DOHH2 (cell line): Measurements from ENCODE around the gene RNF213.

Experiments used
- H3F3A ChIP-seq: fragments of 200-600 bp; sonication (generic), shearing (Covaris generic); 2 replicates; pipeline ENCODE4 v1.6.0; 2016; ENCODE audit warnings: antibody characterized with exemption, mild to moderate bottlenecking; ENCODE audit not compliant: control insufficient read depth, insufficient read depth
- H3K27ac ChIP-seq: fragments of 200-600 bp; sonication (generic); 2 replicates; pipeline ENCODE4 v1.5.1; 2014; ENCODE audit warnings: low read depth, mild to moderate bottlenecking, low read length, moderate library complexity
- H3K27me3 ChIP-seq: fragments of 200-600 bp; sonication (generic); 2 replicates; pipeline ENCODE4 v1.6.1; 2014; ENCODE audit warnings: mild to moderate bottlenecking, low read length, mixed read lengths; ENCODE audit not compliant: control insufficient read depth
- H3K36me3 ChIP-seq: fragments of 200-600 bp; sonication (generic); 2 replicates; pipeline ENCODE4 v1.6.1; 2014; ENCODE audit warnings: mild to moderate bottlenecking, low read length, moderate library complexity, mixed read lengths; ENCODE audit not compliant: control insufficient read depth
- H3K4me1 ChIP-seq: fragments of 200-600 bp; sonication (generic); 2 replicates; pipeline ENCODE4 v1.6.1; 2014; ENCODE audit warnings: mild to moderate bottlenecking, low read length, mixed read lengths; ENCODE audit not compliant: control insufficient read depth
- H3K4me2 ChIP-seq: fragments of 200-600 bp; sonication (generic); 2 replicates; pipeline ENCODE4 v1.6.0; 2014; ENCODE audit warnings: mild to moderate bottlenecking, low read length, moderate library complexity
- H3K4me3 ChIP-seq: fragments of 200-600 bp; sonication (generic); 2 replicates; pipeline ENCODE4 v1.5.1; 2014; ENCODE audit warnings: mild to moderate bottlenecking, low read length, mixed read lengths
- H3K79me2 ChIP-seq: fragments of 200-600 bp; sonication (generic); 2 replicates; pipeline ENCODE4 v1.6.1; 2014; ENCODE audit warnings: mild to moderate bottlenecking, low read length, mixed read lengths; ENCODE audit not compliant: control insufficient read depth
- H3K9me2 ChIP-seq: fragments of 200-600 bp; sonication (generic); replicated peaks from 2 replicates; pipeline ENCODE4 v1.6.1; 2014; ENCODE audit warnings: mild to moderate bottlenecking, low read length, mixed read lengths; ENCODE audit not compliant: control insufficient read depth
- H3K9me3 ChIP-seq: fragments of 200-600 bp; sonication (generic); 2 replicates; pipeline ENCODE4 v1.6.1; 2014; ENCODE audit warnings: antibody characterized with exemption, low read length, mixed read lengths; ENCODE audit not compliant: control insufficient read depth, insufficient read depth
- H4K20me1 ChIP-seq: fragments of 200-600 bp; sonication (generic); 2 replicates; pipeline ENCODE4 v1.6.0; 2014; ENCODE audit warnings: low read depth, mild to moderate bottlenecking, antibody characterized with exemption, low read length, moderate library complexity; ENCODE audit not compliant: control insufficient read depth, insufficient read depth
- EZH2phosphoT487 ChIP-seq: fragments of 200-600 bp; sonication (generic); IDR thresholded peaks from 2 replicates; pipeline ENCODE4 v1.6.1; 2017; ENCODE audit warnings: borderline replicate concordance, mild to moderate bottlenecking, antibody characterized with exemption, low read length, moderate library complexity, mixed read lengths
- TF ChIP-seq, protein P1 (sequence below): fragments of 200-600 bp; sonication (generic); IDR thresholded peaks from one replicate; pipeline ENCODE4 v1.5.1; 2014; ENCODE audit warnings: antibody characterized with exemption, mild to moderate bottlenecking, low read depth, low read length; ENCODE audit not compliant: poor library complexity, severe bottlenecking

Gene RNF213

DNA sequence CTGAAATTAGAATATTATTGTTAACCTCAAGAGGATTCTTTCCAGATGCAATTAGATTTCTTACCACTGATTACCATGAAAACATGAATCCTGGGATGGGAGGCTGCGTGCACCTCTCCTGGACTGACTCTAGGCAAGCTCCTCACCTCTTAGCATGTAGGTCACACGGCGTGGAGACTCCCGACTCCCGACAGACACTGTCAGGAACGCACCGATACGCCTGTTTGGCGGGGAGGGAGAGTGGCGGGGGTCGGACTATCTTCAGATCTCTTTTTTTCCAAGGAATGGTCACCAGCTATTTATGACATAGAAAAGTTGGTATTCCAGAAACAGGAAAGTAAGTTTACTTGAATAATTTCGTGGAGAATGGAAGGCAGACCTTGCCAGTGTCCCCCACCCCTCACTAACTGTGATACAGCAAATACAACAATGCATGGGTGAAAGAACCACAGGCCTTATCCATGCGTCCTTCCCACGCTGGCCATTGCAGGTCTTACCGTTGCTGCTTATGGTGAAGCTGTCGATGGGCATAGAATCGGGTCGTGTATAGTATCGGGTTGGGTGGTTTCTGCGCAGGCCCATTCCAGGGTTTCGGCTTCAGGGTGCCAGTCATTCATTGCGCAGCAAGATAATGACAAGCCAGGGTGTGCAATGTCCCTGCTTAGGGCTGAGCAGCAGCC lies 91.7 kb downstream of the RNF213 start:
- Histone ChIP-seq H3K4me1 (no peaks in the 10 kb centered on the region), H3K9me2 (no peaks in the 10 kb centered on the region), H3K4me2 (no peak overlapping the region), H3K27ac (no peak overlapping the region), H3K27me3 (no peaks in the 10 kb centered on the region), H3K79me2 (no peaks in the 10 kb centered on the region), H3K36me3 (no peaks in the 10 kb centered on the region), H3K9me3 (no peaks in the 10 kb centered on the region), H4K20me1 (no peaks in the 10 kb centered on the region), H3K4me3 (no peak overlapping the region), H3F3A (no peaks in the 10 kb centered on the region)
- no peak for TF ChIP-seq EZH2phosphoT487
- TF ChIP-seq, protein P1, sequence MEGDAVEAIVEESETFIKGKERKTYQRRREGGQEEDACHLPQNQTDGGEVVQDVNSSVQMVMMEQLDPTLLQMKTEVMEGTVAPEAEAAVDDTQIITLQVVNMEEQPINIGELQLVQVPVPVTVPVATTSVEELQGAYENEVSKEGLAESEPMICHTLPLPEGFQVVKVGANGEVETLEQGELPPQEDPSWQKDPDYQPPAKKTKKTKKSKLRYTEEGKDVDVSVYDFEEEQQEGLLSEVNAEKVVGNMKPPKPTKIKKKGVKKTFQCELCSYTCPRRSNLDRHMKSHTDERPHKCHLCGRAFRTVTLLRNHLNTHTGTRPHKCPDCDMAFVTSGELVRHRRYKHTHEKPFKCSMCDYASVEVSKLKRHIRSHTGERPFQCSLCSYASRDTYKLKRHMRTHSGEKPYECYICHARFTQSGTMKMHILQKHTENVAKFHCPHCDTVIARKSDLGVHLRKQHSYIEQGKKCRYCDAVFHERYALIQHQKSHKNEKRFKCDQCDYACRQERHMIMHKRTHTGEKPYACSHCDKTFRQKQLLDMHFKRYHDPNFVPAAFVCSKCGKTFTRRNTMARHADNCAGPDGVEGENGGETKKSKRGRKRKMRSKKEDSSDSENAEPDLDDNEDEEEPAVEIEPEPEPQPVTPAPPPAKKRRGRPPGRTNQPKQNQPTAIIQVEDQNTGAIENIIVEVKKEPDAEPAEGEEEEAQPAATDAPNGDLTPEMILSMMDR, result no peak

DNA sequence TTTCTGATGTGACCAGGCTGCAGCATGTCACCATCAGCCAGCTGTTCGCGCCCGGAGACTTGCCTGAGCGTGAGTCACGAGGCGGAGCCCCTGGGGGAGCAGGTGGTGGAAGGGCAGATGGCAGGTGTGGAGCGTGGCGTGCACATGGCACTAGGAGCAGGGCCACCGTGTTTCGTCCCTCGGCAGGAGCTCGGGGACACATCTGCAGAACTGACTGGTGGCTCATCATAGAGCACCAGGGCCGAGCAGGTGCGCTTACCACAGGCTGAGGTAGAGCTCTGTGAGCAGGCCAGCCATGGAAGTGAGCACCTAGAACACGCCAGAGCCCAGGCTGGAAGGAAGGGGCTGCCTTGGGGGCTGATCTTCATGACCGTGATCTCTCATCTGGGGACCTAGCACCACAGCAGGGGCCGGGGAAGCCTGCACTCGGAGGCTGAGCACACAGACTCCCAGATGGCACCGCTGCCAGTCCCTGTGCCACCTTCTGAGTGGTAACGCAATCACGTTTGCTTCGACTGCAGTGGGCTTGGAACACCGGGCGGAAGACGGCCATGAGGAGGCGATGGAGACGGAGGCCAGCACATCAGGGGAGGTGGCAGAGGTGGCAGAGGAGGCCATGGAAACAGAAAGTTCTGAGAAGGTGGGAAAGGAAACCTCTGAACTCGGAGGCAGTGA lies 92.5 kb downstream of the RNF213 start:
- TF ChIP-seq, protein P1, result no peak
- no peak for TF ChIP-seq EZH2phosphoT487
- Histone ChIP-seq H3K4me1 (no peaks in the 10 kb centered on the region), H3K27me3 (no peaks in the 10 kb centered on the region), H3K27ac (no peak overlapping the region), H3K9me2 (no peaks in the 10 kb centered on the region), H3K36me3 (no peaks in the 10 kb centered on the region), H3K79me2 (no peaks in the 10 kb centered on the region), H3F3A (no peaks in the 10 kb centered on the region), H4K20me1 (no peaks in the 10 kb centered on the region), H3K9me3 (no peaks in the 10 kb centered on the region), H3K4me2 (no peak overlapping the region), H3K4me3 (no peak overlapping the region)

DNA sequence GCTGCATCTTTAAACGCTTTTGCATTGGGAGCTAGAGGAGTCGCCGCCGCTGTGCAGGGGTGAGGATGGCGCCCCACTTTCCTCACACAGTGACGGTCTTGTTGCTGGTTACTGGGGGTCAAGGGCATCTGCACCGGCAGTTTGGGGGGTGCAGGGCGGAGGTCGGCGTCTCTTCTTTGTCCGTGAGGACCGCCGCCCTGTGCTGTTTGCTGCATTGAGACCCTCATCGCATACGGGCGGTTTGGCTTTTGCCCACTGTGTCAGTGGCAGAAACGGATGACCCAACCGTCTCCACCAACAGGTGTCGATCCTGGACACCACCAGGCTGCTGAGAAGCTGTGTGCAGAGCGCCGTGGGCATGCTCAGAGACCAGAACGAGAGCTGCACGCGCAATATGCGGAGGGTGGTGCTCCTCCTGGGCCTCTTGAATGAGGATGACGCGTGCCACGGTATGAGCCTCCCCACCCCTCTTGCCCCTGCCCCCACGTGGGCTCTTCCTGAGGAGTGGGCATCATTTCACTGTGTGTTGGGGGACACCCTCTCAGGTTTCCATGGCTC lies 93.1 kb downstream of the RNF213 start:
- no peak for TF ChIP-seq EZH2phosphoT487
- TF ChIP-seq, protein P1, result no peak
- no peaks in the 10 kb centered on the region for H3K9me3 ChIP-seq
- no peaks in the 10 kb centered on the region for H3K4me1 ChIP-seq
- no peak overlapping the region for H3K4me2 ChIP-seq
- H3K4me3 ChIP-seq, result no peak overlapping the region
- no peaks in the 10 kb centered on the region for H3K79me2 ChIP-seq
- H3K27me3 ChIP-seq, result no peaks in the 10 kb centered on the region
- H4K20me1 ChIP-seq, result no peaks in the 10 kb centered on the region
- H3F3A ChIP-seq, result no peaks in the 10 kb centered on the region
- H3K9me2 ChIP-seq, result no peaks in the 10 kb centered on the region
- H3K36me3 ChIP-seq, result no peaks in the 10 kb centered on the region
- H3K27ac ChIP-seq, result no peak overlapping the region
